ENCODE results near the gene ANTXRL. TPM values are rescaled to one million over a fixed set of nuclear protein-coding genes. Genes with fewer than 3 reads are reported as not detected.
"Not testable (repeated sequence)": the region's sequence is repeated elsewhere in the genome, so short reads cannot be mapped to it uniquely, and the experiment has no call there.

ANTXRL gene
- total RNA-seq, 2 experiments from 2014 or later = not detected

- not testable (repeated sequence) for DNase-seq, H3K4me3 Mint-ChIP-seq, H3K9me3 Mint-ChIP-seq, H3K27me3 Mint-ChIP-seq, H3K27ac Mint-ChIP-seq, H3K4me1 Mint-ChIP-seq, H3K36me3 Mint-ChIP-seq
These were observed 80.4 kb downstream of the ANTXRL start for GRCh38 chr10:46367209-46367608.

- H3K27me3 Mint-ChIP-seq, H3K36me3 Mint-ChIP-seq, H3K4me1 Mint-ChIP-seq, DNase-seq, H3K4me3 Mint-ChIP-seq, H3K9me3 Mint-ChIP-seq, H3K27ac Mint-ChIP-seq: not testable (repeated sequence)
These were observed 81.0 kb downstream of the ANTXRL start for GRCh38 chr10:46367666-46368240.

- H3K27me3 Mint-ChIP-seq, DNase-seq, H3K4me3 Mint-ChIP-seq, H3K36me3 Mint-ChIP-seq, H3K4me1 Mint-ChIP-seq, H3K27ac Mint-ChIP-seq, H3K9me3 Mint-ChIP-seq: not testable (repeated sequence)
These were observed 82.2 kb downstream of the ANTXRL start for GRCh38 chr10:46368956-46369355.

GRCh38 chr10:46374410-46374809 is 87.6 kb downstream of the ANTXRL start:
- H3K36me3 Mint-ChIP-seq, H3K9me3 Mint-ChIP-seq, H3K4me1 Mint-ChIP-seq, H3K27ac Mint-ChIP-seq, H3K27me3 Mint-ChIP-seq, H3K4me3 Mint-ChIP-seq, DNase-seq: not testable (repeated sequence)

GRCh38 chr10:46375406-46375805 is 88.6 kb downstream of the ANTXRL start, which contains the start of gene ANXA8L1:
Gene ANXA8L1 (plus strand): TSS chr10:46375776. CDS start chr10:46375852, 76 bp downstream.
- H3K27me3 Mint-ChIP-seq, H3K4me1 Mint-ChIP-seq, H3K36me3 Mint-ChIP-seq, H3K9me3 Mint-ChIP-seq, H3K27ac Mint-ChIP-seq, H3K4me3 Mint-ChIP-seq, DNase-seq: not testable (repeated sequence)

GRCh38 chr10:46377022-46377421 is 90.2 kb downstream of the ANTXRL start:
- not testable (repeated sequence) for DNase-seq, H3K36me3 Mint-ChIP-seq, H3K9me3 Mint-ChIP-seq, H3K4me3 Mint-ChIP-seq, H3K27ac Mint-ChIP-seq, H3K27me3 Mint-ChIP-seq, H3K4me1 Mint-ChIP-seq

GRCh38 chr10:46377651-46378050 is 90.9 kb downstream of the ANTXRL start:
- H3K4me1 Mint-ChIP-seq, H3K27me3 Mint-ChIP-seq, H3K27ac Mint-ChIP-seq, H3K9me3 Mint-ChIP-seq, DNase-seq, H3K36me3 Mint-ChIP-seq, H3K4me3 Mint-ChIP-seq: not testable (repeated sequence)

- not testable (repeated sequence) for H3K36me3 Mint-ChIP-seq, H3K4me3 Mint-ChIP-seq, H3K27ac Mint-ChIP-seq, H3K4me1 Mint-ChIP-seq, H3K27me3 Mint-ChIP-seq, H3K9me3 Mint-ChIP-seq, DNase-seq
These were observed 91.3 kb downstream of the ANTXRL start for GRCh38 chr10:46378108-46378507.

- H3K27ac Mint-ChIP-seq = not testable (repeated sequence)
These were observed 92.5 kb downstream of the ANTXRL start for GRCh38 chr10:46379233-46379848.

More at GRCh38 chr10:46379233-46379848, 92.5 kb downstream of the ANTXRL start:
- not testable (repeated sequence) for H3K27me3 Mint-ChIP-seq, H3K36me3 Mint-ChIP-seq, DNase-seq, H3K4me1 Mint-ChIP-seq, H3K4me3 Mint-ChIP-seq, H3K9me3 Mint-ChIP-seq

Other genes starting within 250 kb of the ANTXRL start
- gene MSMB, start 240.7 kb upstream of the ANTXRL start, total RNA-seq = not detected
- gene ANXA8L1, start 88.8 kb downstream of the ANTXRL start, total RNA-seq = not detected
- not detected for gene NPY4R, start 179.0 kb downstream of the ANTXRL start, total RNA-seq